ENCODE measurements around the gene HRH2.
A peak's percentile ranks its signal among the peaks of the same experiment; 100 is the strongest.

DNA sequence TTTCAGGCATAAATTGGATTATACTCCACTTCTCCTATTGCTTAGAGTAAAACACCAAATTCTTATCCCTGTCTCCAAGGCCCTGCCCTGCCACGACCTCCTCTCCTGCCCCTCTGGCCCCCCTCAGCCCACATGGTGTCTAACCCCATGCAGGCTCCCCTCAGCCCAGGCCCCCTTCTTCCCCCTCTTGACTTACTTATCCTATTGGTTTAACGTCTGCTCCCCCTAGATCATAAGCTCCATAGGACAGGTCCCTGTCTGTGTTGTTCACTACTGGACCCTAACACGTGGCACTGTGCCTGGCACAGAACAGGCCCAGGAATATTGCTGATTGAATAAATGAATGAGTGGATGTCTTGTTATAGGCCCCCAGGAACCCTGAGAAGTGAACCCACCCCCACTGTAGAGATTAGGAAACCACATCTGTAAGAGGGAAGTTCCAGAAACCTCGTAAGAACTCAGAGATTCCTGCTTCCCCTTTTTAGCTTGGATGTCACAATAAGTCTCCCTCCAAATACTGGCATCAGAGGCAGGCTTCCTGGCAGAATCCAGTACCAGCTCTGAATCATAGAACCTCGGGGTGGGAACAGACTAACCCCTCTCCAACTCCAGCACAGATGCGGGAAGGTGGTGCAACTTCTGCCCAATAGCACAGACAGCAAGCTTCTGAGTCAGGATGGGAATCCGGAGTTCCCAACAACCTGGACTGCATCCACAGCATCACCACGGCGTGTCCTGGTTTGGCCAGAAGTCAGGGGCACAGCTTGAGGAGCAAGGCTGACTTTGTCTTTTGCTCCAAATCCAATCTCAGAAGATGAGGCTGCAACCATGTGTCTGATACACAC is 31.5 kb downstream of the HRH2 start:
- TF ChIP-seq POLR2AphosphoS5 (IDR thresholded peaks at IDR 0.05; ENCODE audit: low read depth) (0 out of 2 replicates have a peak, but pooled peaks have one; percentile 42), CTCF (IDR thresholded peaks at IDR 0.05; ENCODE audit: insufficient read depth, low read length) (no peak), REST (IDR thresholded peaks at IDR 0.05; ENCODE audit: insufficient replicate concordance, low read depth) (no peak)

Measured in HL-60 (cell line).